Body of pancreas (tissue), 4 donors: ENCODE measurements around the gene TBXA2R.

Experiments
- CTCF ChIP-seq, 7 experiments: fragments of 450-650 bp in 4 of 7; fragments of 200-600 bp in 3 of 7; sonication (generic) in 3 of 7; IDR thresholded peaks; one replicate each; pipeline ENCODE4 v1.5.1; 2016 to 2019; ENCODE audit warnings: antibody characterized with exemption in 7 of 7
- POLR2A ChIP-seq, 3 donors: fragments of 450-650 bp; IDR thresholded peaks; one replicate each; pipeline ENCODE4 v1.6.1; 2016; ENCODE audit warnings: antibody characterized with exemption in 3 of 3, mild to moderate bottlenecking in 2 of 3

DNA sequence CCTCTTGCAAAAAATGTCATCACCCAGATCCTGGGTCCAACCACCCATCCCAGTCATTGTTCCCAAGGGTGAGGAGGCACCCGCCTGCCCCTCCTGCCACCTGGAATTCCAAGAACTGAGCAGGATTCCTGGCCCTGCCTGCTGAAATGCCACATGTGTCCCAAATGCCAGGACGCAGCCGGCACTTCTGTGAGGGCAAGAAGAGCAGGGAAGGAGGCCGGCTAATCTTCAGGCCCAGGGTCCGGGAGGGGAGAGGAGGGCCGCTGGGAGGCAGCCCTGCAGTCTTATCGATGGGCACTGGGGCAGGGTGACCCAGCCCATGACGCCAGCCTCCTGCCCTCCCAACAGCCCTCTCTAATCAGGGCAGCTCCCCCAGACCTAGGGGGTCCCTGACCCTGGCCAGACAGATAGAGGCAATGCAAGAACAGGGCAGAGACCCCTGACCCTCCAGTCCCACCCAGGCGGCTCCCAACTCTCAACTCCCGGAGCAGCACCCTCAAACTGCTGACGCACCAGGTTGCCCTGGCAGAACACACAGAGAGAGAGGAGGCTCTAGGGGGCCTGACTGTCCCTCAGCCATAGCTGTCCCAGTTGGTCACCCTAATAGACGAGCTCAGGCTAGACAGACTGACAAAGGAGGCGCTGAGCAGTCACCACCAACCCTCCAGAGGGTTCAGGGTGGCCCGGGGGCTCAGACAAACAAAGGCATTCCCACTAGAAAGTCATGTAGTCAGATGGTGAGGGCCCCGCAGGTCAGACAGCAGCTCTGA, 50.8 kb downstream of the TBXA2R start:
- TF ChIP-seq CTCF (IDR thresholded peaks at IDR 0.05) (no peak), POLR2A (IDR thresholded peaks at IDR 0.05) (no peak)
